ENCODE results near the gene GPBAR1. TPM values are rescaled to one million over a fixed set of nuclear protein-coding genes. Genes with fewer than 3 reads are reported as not detected.

Gene GPBAR1
- total RNA-seq, 2 experiments from 2014 or later = 0.11 to 0.40 TPM

DNA sequence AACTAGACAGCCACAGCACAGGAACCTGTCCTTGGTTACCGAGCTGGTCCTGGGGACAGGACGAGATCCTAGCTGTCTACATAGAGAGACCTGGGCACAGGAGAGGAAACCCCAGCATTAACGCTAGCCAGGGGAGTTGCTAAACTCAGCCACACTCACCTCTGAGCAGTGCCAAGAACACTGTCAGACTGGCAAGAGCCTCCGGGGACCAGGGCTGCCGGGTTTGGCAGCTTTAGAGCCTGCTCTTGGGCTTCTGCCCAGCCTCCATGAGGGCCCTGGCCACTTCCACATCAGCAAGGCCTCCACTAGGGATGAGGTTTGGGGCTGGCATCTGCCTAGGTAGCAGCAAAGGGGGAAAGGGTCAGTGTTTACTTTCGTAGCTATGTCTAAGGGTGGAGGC lies 24.8 kb downstream of the GPBAR1 start:
- ATAC-seq (no peak), DNase-seq (no peak)
- ChIA-PET POLR2A (interaction anchor here (0.6 to 2.9 kb wide), 4 partner anchors 10 to 297 kb away, joined by 3 to 24 read pairs (median 4); partner anchors contain the start of genes AAMP and PNKD), CTCF (interaction anchor here (0.7 to 13.7 kb wide), 4 partner anchors 10 to 71 kb away, joined by 3 to 205 read pairs (median 6); partner anchors contain the start of genes AAMP, CATIP and PNKD)
- H3K4me3 Mint-ChIP-seq = peak overlapping the region; percentile 80
- H3K9me3 Mint-ChIP-seq (ENCODE audit: low read depth) = no peaks in the 10 kb centered on the region
- H3K27ac Mint-ChIP-seq = peak overlapping the region; percentile 99
- H3K36me3 Mint-ChIP-seq (ENCODE audit: low read depth) = peaks cover 18% of the 10 kb centered on the region
- peaks cover 80% of the 10 kb centered on the region for H3K4me1 Mint-ChIP-seq
- H3K27me3 Mint-ChIP-seq = no peaks in the 10 kb centered on the region
- intact Hi-C loops (cut with DNase I, micrococcal nuclease) = loop anchor here (1.0 to 5.0 kb wide), 8 partner anchors 15 to 992 kb away; partner anchors contain the start of genes CNOT9 (in 2 of the 2), USP37 (in 2 of the 2), AAMP (in 1 of the 2) and ARPC2 (in 1 of the 2)

GRCh38 chr2:218286570-218287459 lies 26.0 kb downstream of the GPBAR1 start:
- ATAC-seq = peak; percentile 74
- peaks cover 14% of the 10 kb centered on the region for H3K36me3 Mint-ChIP-seq (ENCODE audit: low read depth)

GRCh38 chr2:218289639-218290315 lies 29.0 kb downstream of the GPBAR1 start:
- DNase-seq (no peak), ATAC-seq (no peak)
- H3K9me3 Mint-ChIP-seq (ENCODE audit: low read depth) = no peaks in the 10 kb centered on the region
- no peaks in the 10 kb centered on the region for H3K27me3 Mint-ChIP-seq
- H3K4me1 Mint-ChIP-seq = peaks cover 78% of the 10 kb centered on the region
- H3K27ac Mint-ChIP-seq = peak overlapping the region; percentile 91
- H3K36me3 Mint-ChIP-seq (ENCODE audit: low read depth) = peaks cover 14% of the 10 kb centered on the region
- CTCF ChIA-PET = interaction anchor here (0.6 to 13.7 kb wide), 11 partner anchors 7 to 357 kb away, joined by 3 to 205 read pairs (median 3); partner anchors contain the start of genes AAMP, CATIP and PNKD
- peak overlapping the region; percentile 87 for H3K4me3 Mint-ChIP-seq
- intact Hi-C loops (cut with DNase I, micrococcal nuclease) = loop anchor here (5.0 kb wide), 6 partner anchors 108 to 988 kb away; partner anchors contain the start of genes CNOT9 (in 1 of the 2), CTDSP1 (in 1 of the 2), DNAJB2 (in 1 of the 2) and RNF25 (in 1 of the 2)
- POLR2A ChIA-PET = interaction anchor here (1.1 to 1.4 kb wide), 2 partner anchors 19 to 115 kb away, joined by 4 to 9 read pairs; partner anchors contain the start of genes AAMP and PNKD

More at GRCh38 chr2:218286570-218287459, 26.0 kb downstream of the GPBAR1 start:
- Mint-ChIP-seq H3K4me3 (peak overlapping the region; percentile 80), H3K27ac (peak overlapping the region; percentile 99), H3K27me3 (no peaks in the 10 kb centered on the region), H3K9me3 (ENCODE audit: low read depth) (no peaks in the 10 kb centered on the region), H3K4me1 (peaks cover 88% of the 10 kb centered on the region)
- CTCF ChIA-PET = interaction anchor here (0.6 to 13.7 kb wide), 16 partner anchors 9 to 568 kb away, joined by 3 to 205 read pairs (median 3); partner anchors contain the start of genes AAMP, CATIP, PNKD and RNF25
- intact Hi-C loops (cut with DNase I, micrococcal nuclease) = loop anchor here (1.0 to 5.0 kb wide), 9 partner anchors 17 to 990 kb away; partner anchors contain the start of genes AAMP (in 2 of the 2), CNOT9 (in 2 of the 2), PNKD (in 2 of the 2) and USP37 (in 2 of the 2)
- POLR2A ChIA-PET = interaction anchor here (0.6 to 2.9 kb wide), 9 partner anchors 12 to 178 kb away, joined by 3 to 24 read pairs (median 4); partner anchors contain the start of genes AAMP, ARPC2, CTDSP1 and PNKD
- DNase-seq = peak; percentile 91

GRCh38 chr2:218290316-218291261 lies 29.8 kb downstream of the GPBAR1 start:
- ATAC-seq = no peak
- intact Hi-C loops (cut with DNase I, micrococcal nuclease) = loop anchor here (5.0 kb wide), 2 partner anchors 107 to 382 kb away; partner anchors contain the start of genes CTDSP1 (in 1 of the 2), RNF25 (in 1 of the 2) and STK36 (in 1 of the 2)
- Mint-ChIP-seq H3K27ac (peak overlapping the region; percentile 91), H3K4me1 (peaks cover 70% of the 10 kb centered on the region), H3K27me3 (no peaks in the 10 kb centered on the region), H3K4me3 (peak overlapping the region; percentile 87), H3K36me3 (ENCODE audit: low read depth) (peaks cover 11% of the 10 kb centered on the region), H3K9me3 (ENCODE audit: low read depth) (no peaks in the 10 kb centered on the region)
- CTCF ChIA-PET = interaction anchor here (0.6 to 13.7 kb wide), 17 partner anchors 8 to 397 kb away, joined by 3 to 205 read pairs (median 3); partner anchors contain the start of genes AAMP, BCS1L, CATIP and PNKD
- peak; percentile 67 for DNase-seq
- POLR2A ChIA-PET = interaction anchor here (1.1 to 1.4 kb wide), 2 partner anchors 20 to 114 kb away, joined by 4 to 9 read pairs; partner anchors contain the start of genes AAMP and PNKD

- ChIA-PET CTCF (interaction anchor here (0.5 to 13.7 kb wide), 13 partner anchors 9 to 396 kb away, joined by 3 to 205 read pairs (median 3); partner anchors contain the start of genes AAMP, BCS1L, CATIP and PNKD), POLR2A (interaction anchor here (0.5 to 1.4 kb wide), 3 partner anchors 16 to 82 kb away, joined by 3 to 9 read pairs (median 3); partner anchors contain the start of genes AAMP and PNKD)
- DNase-seq (peak; percentile 32), ATAC-seq (no peak)
- H3K9me3 Mint-ChIP-seq (ENCODE audit: low read depth) = no peaks in the 10 kb centered on the region
- peak overlapping the region; percentile 87 for H3K4me3 Mint-ChIP-seq
- H3K36me3 Mint-ChIP-seq (ENCODE audit: low read depth) = peaks cover 6% of the 10 kb centered on the region
- H3K27ac Mint-ChIP-seq = peak overlapping the region; percentile 91
- peaks cover 62% of the 10 kb centered on the region for H3K4me1 Mint-ChIP-seq
- intact Hi-C loops (cut with DNase I, micrococcal nuclease) = loop anchor here (1.0 to 5.0 kb wide), 7 partner anchors 10 to 381 kb away; partner anchors contain the start of genes AAMP (in 2 of the 2), PNKD (in 2 of the 2), BCS1L (in 1 of the 2) and CATIP (in 1 of the 2)
- no peaks in the 10 kb centered on the region for H3K27me3 Mint-ChIP-seq
These were observed 30.7 kb downstream of the GPBAR1 start for GRCh38 chr2:218291318-218292047.

DNA sequence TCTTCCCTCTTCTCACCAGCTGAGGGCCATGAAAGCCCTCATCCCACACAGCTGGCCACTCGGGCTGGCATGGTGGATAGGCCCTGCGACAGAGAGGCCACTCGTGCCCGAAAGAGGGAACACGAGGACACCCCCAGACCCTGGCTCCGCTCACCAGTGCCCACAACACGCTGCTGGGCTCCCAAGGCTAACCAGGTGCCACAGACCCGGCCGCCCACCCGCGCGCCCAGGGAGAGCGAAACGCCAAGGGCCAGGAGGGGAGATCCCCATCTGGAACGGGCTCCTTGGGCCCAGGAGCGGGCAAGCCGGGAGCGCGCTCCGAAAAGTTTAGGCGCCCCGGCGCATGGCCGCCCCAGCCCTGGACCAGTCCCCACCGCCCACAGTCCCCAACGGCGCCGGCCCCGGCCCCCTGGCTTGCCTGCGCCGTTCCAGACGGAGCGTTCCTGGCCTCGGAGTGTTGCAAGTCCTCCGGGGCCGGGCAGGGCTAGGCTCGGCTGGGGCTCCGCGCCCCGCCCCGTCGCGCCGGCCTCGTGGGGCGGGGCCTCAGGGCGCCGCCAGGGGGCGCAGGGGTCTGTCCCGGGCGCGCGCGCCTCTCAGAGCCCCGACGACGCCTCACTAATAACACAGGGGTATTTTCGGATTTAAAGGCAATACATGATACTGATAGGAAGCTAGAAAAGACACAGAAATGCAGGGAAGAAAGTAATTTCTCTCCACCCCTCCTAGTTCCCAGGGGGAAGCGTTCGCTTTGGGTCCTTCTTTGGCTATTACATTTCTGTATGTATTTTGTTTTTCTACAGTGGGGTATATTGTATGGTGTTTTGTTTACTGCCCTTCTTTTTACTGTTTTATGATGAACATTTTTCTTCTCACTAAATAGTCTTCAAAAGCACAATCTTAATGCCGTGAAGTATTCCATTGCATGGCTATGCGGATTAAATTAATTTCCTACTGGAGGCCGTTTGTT lies 31.5 kb downstream of the GPBAR1 start, which contains the start of gene TMBIM1:
TMBIM1 (minus strand) TSS at position 456 of the 967 bp plus-strand sequence. CDS start 10,362 bp downstream, outside the sequence.
- H3K4me3 Mint-ChIP-seq = peak within 1 kb of the TSS; percentile 87
- peaks cover 6% of the 10 kb centered on the region for H3K36me3 Mint-ChIP-seq (ENCODE audit: low read depth)
- H3K27me3 Mint-ChIP-seq = no peaks in the 10 kb centered on the region
- DNase-seq = peak; percentile 87
- ChIA-PET POLR2A (interaction anchor here (1.0 kb wide), 1 partner anchor 17 kb away, joined by 3 read pairs; no protein-coding TSS in a partner anchor), CTCF (interaction anchor here (0.5 to 13.7 kb wide), 6 partner anchors 10 to 395 kb away, joined by 3 to 205 read pairs (median 4); partner anchors contain the start of genes AAMP and PNKD)
- peaks cover 53% of the 10 kb centered on the region for H3K4me1 Mint-ChIP-seq
- no peaks in the 10 kb centered on the region for H3K9me3 Mint-ChIP-seq (ENCODE audit: low read depth)
- peak within 1 kb of the TSS; percentile 91 for H3K27ac Mint-ChIP-seq
- ATAC-seq = peak; percentile 84
- intact Hi-C loops (cut with DNase I, micrococcal nuclease) = loop anchor here (1.0 to 5.0 kb wide), 7 partner anchors 9 to 380 kb away; partner anchors contain the start of genes AAMP (in 2 of the 2), PNKD (in 2 of the 2), BCS1L (in 1 of the 2) and CATIP (in 1 of the 2)

GRCh38 chr2:218293715-218294429 lies 33.1 kb downstream of the GPBAR1 start:
- intact Hi-C loops (cut with DNase I, micrococcal nuclease) = loop anchor here (2.0 to 5.0 kb wide), 3 partner anchors 63 to 378 kb away; partner anchors contain the start of genes CATIP (in 1 of the 2), CTDSP1 (in 1 of the 2), RNF25 (in 1 of the 2) and STK36 (in 1 of the 2)
- POLR2A ChIA-PET = no interaction called here
- ATAC-seq = no peak
- DNase-seq = no peak
- Mint-ChIP-seq H3K27me3 (no peaks in the 10 kb centered on the region), H3K4me3 (no peak overlapping the region), H3K9me3 (ENCODE audit: low read depth) (no peaks in the 10 kb centered on the region), H3K4me1 (peaks cover 41% of the 10 kb centered on the region), H3K36me3 (ENCODE audit: low read depth) (peaks cover 4% of the 10 kb centered on the region), H3K27ac (no peak overlapping the region)
- CTCF ChIA-PET = interaction anchor here (0.8 to 13.7 kb wide), 5 partner anchors 21 to 583 kb away, joined by 3 to 205 read pairs (median 3); partner anchors contain the start of genes AAMP and PNKD
